WTC11 (cell line): ENCODE data around the gene ARHGAP44.

ENCODE experiments used
- ATF1 ChIP-seq: sonication (generic); formaldehyde crosslinking; IDR thresholded peaks from 2 replicates; pipeline ENCODE4 v1.8.1; 2023; ENCODE audit warnings: mild to moderate bottlenecking, moderate library complexity, missing genetic modification reagents
- CBFB ChIP-seq: sonication (generic); formaldehyde crosslinking; IDR thresholded peaks from 2 replicates; pipeline ENCODE4 v1.8.1; 2022; ENCODE audit warnings: mild to moderate bottlenecking, low read depth, missing genetic modification reagents
- CREB1 ChIP-seq: sonication (generic); formaldehyde crosslinking; IDR thresholded peaks from 2 replicates; pipeline ENCODE4 v1.8.0; 2023; ENCODE audit warnings: mild to moderate bottlenecking, missing genetic modification reagents
- CTCF ChIP-seq: fragments of 200-600 bp; IDR thresholded peaks from 2 replicates; pipeline ENCODE4 v1.8.0; 2022; ENCODE audit warnings: antibody characterized with exemption
- ELF4 ChIP-seq: sonication (generic); formaldehyde crosslinking; IDR thresholded peaks from 2 replicates; pipeline ENCODE4 v1.8.1; 2022; ENCODE audit warnings: low read depth, mild to moderate bottlenecking, moderate library complexity, missing genetic modification reagents
- FOXP1 ChIP-seq: sonication (generic); formaldehyde crosslinking; IDR thresholded peaks from 2 replicates; pipeline ENCODE4 v1.8.0; 2022; ENCODE audit warnings: missing genetic modification reagents, mild to moderate bottlenecking, moderate library complexity, borderline replicate concordance
- MAX ChIP-seq: sonication (generic); formaldehyde crosslinking; IDR thresholded peaks from 2 replicates; pipeline ENCODE4 v1.8.0; 2022; ENCODE audit warnings: mild to moderate bottlenecking, missing genetic modification reagents
- NR1H2 ChIP-seq: sonication (generic); formaldehyde crosslinking; IDR thresholded peaks from 2 replicates; pipeline ENCODE4 v1.9.0; 2021; ENCODE audit warnings: mild to moderate bottlenecking, moderate library complexity, missing genetic modification reagents
- SP1 ChIP-seq: sonication (generic); formaldehyde crosslinking; conservative IDR thresholded peaks from 2 replicates; pipeline ENCODE4 v1.8.1; 2022; ENCODE audit warnings: missing genetic modification reagents
- USF1 ChIP-seq: sonication (generic); formaldehyde crosslinking; IDR thresholded peaks from 2 replicates; pipeline ENCODE4 v1.8.0; 2022; ENCODE audit warnings: mild to moderate bottlenecking, missing genetic modification reagents
- TF ChIP-seq, protein P1 (sequence below): sonication (generic); formaldehyde crosslinking; IDR thresholded peaks from 2 replicates; pipeline ENCODE4 v1.8.1; 2022; ENCODE audit warnings: mild to moderate bottlenecking, missing genetic modification reagents, moderate library complexity, borderline replicate concordance

- TF ChIP-seq NR1H2: no peak
- no peak for TF ChIP-seq CTCF
- TF ChIP-seq SP1 (CRISPR knock-in tag): no peak
- TF ChIP-seq ATF1: no peak
- no peak for TF ChIP-seq ELF4 (CRISPR knock-in tag)
- TF ChIP-seq CREB1 (CRISPR knock-in tag): no peak
- TF ChIP-seq USF1 (CRISPR knock-in tag): no peak
- TF ChIP-seq MAX (CRISPR knock-in tag): no peak
- TF ChIP-seq CBFB (CRISPR knock-in tag): no peak
- TF ChIP-seq FOXP1 (CRISPR knock-in tag): no peak
- TF ChIP-seq, protein P1, sequence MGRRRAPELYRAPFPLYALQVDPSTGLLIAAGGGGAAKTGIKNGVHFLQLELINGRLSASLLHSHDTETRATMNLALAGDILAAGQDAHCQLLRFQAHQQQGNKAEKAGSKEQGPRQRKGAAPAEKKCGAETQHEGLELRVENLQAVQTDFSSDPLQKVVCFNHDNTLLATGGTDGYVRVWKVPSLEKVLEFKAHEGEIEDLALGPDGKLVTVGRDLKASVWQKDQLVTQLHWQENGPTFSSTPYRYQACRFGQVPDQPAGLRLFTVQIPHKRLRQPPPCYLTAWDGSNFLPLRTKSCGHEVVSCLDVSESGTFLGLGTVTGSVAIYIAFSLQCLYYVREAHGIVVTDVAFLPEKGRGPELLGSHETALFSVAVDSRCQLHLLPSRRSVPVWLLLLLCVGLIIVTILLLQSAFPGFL (CRISPR knock-in tag): no peak
These were observed 138.5 kb downstream of the ARHGAP44 start for GRCh38 chr17:12927541-12928425.
